A204.1 (cell line): ENCODE measurements around the gene B3GALT6.
"Not testable (repeated sequence)": the region's sequence is repeated elsewhere in the genome, so short reads cannot be mapped to it uniquely, and the experiment has no call there.

Experiments used
- FAIRE-seq: peaks from 2 replicates; lab custom pipeline; 2012; peaks lifted over from hg19 to GRCh38; lab: Jason Lieb, UNC

Gene B3GALT6

DNA sequence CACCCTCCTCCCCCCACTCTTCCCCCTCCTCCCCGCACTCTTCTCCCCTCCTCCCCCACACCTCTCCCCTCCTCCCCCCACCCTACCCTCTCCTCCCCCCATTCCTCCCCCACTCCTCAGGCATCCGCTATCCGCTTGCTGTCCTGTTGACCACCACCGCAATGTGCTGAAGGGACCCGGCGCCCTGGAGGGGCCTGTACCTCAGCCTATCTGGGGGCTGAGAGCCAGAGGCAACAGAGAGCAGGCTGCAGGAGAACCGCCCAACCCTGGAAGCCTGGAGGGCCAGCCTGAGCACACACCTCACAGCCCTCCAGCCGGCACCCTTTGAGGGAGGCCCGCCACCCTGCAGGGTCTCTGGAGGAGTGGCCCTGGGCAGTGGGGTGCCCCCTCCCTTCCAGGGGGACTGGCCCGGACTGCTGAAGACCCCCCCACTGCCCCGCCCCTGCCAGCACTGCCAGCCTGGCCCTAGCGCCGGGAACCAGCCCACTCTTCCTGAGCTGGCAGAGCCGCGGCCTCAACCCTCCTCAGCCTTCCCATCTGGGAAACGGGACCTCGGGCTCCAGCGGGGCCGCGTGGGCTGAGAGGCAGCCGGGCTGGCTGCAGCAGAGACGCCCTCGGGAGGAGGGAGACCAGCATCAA lies 13.3 kb downstream of the B3GALT6 start:
- no peak for FAIRE-seq

DNA sequence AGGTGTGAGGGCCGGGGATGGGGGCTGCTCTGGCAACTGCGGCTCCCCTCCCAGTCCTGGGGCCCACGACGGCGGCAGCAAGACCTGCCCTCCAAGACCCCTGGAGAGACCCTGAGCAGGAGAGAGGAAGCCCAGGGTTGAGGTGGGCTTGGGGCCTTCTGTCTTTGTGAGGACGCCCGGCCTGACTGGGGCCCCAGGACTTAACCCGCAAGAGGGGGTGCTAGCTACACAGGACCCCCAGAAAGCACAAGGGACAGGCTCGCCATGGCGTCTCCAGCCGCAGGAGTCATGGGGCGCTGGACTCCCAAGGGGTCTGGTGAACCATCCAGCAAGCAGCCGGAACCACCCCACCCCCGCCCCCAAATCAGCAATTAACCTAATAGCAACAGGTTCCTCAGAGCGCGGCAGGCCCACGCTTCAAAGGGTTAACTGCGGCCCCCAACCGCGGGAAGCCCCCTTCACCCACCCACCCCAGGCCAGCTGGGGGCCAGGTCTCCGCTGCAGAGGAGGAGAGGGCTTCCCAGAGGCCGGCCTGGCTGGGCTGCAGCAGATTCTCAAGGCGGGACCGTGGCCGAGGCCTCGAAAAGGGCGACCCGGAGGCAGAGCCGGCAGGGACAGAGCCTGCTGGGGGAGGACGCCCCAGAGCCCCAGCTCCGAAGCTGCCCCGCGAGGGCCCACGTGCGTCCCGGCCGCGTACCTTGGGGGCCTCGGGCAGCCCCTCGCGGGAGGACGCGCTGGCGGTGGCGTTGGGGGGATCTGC lies 14.0 kb downstream of the B3GALT6 start:
- no peak for FAIRE-seq

DNA sequence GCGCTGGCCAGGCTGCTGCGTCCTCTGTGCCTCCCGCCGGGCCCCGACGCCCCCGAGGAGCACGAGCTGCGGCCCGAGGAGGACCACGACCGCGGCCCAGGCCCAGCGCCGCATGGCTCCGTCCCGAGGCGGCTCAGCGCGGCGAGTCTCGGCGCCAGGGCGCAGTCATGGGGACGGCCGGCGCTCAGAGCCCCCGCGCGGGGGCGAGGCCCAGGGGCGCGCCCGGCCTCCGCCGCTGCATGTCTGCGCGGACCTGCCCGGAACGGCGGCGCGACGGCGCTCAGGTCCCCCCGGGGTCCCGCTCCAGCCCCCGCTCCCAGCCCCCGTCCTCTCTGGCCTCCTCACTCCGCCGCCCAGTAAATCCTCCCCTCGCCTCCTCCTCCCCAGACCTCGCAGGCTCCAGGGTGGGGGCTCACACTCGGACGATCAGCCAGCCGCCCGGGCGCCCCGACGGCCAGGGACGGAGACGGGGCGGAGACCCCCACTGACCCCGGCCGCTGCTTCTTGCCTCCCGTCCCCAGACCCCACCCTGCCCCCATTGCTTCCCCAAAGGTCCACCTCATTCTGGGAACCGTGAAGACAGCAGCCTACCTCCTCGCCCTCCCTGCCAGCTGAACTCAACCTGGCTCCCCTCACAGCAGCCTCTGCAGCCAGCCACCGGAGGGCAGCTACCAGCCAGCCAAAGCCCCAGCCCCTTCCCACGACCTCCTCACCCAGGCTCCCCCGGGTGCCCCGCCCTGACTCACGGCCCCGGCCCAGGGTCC lies 14.7 kb downstream of the B3GALT6 start, which contains the start of gene C1QTNF12:
Gene C1QTNF12, minus strand, starts transcription at position 146 of the 764 bp plus-strand sequence. Its CDS starts 32 bp downstream, at position 114.
- FAIRE-seq: no peak

DNA sequence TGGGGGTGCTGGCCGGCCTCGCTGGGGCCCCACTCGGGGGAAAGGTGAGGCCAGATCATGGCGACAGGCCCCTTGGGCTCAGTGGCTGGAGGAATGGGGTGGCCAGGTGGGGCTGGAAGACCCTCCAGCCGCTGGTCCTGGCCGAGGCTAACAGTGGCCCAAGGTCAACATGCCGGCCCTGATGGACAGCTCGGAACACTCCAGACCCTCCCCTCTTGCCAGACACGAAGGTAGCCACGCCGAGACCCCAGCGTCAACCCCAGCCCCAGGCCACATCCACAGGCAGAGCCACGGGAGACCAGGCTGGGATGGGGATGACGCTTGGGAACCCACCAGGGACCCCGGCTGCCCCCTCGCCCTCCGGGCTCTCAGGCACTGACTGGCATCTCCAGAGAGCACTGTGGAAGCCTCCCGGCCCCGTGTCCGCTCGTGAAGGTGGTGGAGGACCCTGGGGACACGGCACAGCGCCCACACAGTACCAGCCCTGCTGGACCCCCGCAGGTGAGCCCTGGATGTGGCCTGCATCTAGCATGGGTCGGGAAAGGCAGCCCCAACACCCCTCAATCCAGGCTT lies 15.4 kb downstream of the B3GALT6 start:
- FAIRE-seq: no peak

DNA sequence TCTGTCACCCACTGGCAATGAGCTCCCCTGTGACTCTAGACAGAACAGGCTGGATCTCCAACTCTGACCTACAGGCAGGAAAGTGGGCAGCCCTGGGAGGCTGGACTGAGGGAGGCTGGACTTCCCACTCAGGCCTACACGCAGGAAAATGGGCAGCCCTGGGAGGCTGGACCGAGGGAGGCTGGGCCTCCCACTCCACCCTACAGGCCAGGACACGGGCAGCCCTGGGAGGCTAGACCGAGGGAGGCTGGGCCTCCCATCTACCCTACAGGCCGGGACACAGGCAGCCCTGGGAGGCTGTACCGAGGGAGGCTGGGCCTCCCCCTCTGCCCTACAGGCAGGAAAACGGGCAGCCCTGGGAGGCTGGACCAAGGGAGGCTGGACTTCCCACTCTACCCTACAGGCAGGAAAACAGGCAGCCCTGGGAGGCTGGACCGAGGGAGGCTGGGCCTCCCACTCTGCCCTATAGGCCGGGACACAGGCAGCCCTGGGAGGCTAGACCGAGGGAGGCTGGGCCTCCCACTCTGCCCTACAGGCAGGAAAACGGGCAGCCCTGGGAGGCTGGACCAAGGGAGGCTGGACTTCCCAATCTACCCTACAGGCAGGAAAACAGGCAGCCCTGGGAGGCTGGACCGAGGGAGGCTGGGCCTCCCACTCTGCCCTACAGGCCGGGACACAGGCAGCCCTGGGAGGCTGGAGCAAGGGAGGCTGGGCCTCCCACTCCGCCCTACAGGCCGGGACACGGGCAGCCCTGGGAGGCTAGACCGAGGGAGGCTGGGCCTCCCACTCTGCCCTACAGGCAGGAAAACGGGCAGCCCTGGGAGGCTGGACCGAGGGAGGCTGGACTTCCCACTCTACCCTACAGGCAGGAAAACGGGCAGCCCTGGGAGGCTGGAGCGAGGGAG lies 16.2 kb downstream of the B3GALT6 start:
- not testable (repeated sequence) for FAIRE-seq

DNA sequence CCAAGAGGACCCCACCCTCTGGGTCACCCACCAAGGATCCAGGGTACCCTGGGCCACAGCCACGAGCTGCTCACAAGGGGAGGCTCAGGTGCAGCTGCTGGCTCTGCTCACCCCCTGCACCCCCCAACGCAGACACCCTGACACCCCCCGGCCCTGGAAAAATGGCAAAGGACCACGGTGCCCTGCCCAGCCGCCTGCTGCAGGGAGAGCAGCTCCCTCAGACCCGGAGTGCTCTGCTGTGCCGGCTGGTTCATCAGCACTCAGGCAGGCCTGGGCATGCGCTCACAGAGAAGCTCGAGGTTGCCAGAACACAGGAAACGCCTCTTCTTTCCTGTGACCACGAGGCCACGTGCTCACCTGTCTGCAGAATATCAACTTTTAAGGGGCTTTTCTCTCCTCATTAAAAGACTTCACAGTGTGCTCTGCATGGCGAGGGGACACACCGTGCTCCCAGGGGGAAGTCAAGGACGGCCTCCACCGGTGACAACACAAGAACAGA lies 18.8 kb downstream of the B3GALT6 start:
- FAIRE-seq: no peak

DNA sequence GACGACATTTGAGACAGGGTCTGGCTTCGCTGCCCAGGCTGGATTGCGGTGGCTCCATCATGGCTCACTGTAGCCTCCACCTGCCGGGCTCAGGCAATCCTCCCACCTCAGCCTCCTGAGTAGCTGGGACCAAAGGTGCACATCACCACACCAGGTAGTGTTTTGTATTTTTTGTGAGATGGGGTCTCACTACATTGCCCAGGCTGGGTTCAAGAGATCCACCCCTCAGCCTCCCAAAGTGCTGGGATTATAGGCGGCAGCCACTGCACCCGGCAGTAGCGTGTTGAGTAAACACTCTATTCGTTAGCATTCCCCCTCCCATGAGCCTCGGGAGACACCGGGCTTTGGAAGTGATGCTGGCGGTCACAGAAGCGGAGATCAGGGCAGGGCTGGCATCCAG lies 21.3 kb downstream of the B3GALT6 start:
- FAIRE-seq: no peak

DNA sequence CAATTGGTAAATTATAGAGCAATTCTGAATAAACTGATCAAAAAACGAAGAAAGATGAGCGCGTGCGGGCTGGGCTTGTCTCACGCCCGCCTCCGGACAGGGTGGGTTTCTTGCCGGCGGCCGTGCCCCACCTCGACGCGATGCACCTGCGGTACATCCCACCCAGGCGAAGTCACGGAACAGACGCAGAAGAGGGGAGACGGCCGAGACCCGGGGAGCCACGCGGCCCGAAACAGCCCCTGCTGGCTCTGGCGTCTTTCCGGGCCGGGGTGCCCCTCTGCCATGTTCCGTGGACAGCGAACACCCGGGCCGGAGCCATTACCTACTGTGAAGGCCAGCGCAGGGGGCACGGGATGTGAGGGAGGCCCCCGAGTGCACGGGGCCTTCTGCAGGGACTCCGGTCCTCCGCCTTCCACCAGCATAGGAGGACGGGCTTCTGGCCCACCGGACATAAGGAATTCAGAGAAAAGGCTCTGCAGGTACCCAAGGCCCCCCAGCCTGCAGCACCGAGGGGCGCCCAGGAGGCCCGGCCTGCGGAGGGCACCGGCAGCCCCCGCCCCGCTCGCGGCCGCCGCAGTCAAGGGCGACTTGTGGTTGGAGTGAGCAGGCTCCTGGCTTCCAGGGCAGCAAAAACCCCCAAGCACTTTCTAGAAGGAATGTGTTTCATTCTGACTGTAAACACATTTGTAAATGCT lies 22.1 kb downstream of the B3GALT6 start:
- FAIRE-seq: no peak

DNA sequence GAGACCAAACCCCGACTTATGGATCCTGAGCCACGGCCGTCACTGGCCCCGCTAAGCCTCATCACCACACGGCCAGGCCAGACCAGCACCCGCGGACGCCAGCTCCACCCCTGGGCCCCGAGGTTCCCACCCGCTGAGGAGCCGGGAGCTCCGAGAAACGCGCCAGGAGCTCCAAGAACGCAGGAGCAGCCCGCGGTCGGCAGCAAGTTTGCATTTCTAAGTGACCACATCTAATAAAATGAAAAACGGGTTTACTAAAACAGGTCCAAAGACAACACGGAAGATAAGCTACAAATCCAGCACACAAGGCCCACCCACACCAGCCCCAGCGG lies 22.6 kb downstream of the B3GALT6 start:
- FAIRE-seq: no peak

DNA sequence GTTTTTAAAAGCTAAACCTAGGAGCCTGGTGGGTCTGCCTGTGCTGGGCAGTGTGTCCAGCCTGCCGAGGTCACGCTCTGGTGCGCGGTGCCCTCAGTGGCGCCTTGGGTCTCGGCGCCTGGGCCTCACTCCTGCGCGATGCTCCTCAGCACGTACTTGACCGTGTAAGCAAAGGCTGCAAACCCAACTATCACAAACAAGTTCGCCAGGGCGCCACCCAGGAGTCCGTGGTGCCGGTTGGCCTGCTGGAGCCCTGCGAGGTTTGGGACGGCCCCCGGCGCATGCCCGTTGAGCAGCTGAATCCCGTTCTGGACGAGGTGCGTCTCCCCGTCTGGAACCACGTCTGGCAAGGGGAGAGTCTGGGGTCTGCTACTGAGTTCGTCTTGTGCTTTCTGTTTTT lies 23.0 kb downstream of the B3GALT6 start:
- FAIRE-seq: no peak

DNA sequence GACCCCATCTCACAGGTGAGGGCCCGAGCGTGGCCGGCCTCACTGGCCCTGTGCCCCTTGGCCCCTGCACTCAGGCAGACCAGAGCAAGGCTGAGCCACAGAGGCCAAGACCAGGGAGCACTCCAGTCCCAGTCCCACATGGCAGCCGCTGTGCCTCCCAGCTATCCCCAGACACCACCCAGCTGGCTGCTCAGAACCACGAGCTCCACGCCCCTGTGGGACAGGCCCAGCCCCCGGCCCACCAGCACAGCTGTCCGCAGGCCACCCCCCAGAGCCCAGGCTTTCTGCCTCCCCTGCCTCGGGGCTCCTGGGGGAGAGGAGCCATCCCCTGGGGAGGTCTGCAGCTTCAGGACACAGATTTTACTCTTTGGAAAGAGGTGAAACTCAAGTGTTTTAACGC lies 23.6 kb downstream of the B3GALT6 start:
- FAIRE-seq: no peak

DNA sequence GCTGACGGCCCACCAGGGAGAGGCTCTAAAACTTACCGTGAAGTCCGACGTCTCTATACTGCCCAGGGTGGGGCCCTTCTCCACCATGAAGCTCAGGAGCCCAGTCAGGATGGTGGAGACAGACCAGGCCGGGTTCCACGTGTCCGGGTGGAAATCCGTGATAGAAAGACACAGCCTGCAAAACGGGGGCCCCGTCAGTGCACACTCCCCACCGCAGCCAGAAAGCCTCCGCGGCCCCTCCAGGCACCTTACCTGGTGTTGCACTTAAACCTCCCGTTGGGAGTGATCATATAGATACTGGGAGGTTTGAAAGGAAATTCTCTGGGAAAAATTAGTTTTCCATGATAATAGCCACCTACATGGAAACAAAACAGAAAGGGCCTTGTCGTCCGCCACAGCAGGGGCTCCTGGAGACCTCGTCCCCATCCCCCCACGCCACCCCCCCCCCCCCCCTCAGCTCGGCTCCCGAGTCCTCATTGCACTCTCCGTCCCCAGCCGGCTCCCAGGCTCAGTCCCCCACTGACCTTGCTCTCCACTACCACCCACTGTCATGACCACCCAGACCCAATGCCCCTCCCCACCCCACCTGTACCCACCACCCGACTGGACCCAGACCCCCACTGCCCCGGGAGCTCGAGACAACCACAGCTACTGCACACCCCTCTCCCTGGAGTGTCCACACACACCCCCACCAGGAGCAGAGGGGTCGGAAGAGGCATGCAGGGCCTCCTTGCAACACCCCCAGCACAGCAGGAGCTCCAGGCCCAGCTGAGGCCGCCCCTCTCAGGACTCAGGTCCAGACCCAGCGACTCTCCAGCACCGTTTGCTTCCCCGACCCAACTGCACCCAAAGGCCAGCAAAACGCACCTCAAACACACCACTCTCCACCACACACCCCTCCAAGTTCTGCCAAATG lies 25.2 kb downstream of the B3GALT6 start:
- no peak for FAIRE-seq

DNA sequence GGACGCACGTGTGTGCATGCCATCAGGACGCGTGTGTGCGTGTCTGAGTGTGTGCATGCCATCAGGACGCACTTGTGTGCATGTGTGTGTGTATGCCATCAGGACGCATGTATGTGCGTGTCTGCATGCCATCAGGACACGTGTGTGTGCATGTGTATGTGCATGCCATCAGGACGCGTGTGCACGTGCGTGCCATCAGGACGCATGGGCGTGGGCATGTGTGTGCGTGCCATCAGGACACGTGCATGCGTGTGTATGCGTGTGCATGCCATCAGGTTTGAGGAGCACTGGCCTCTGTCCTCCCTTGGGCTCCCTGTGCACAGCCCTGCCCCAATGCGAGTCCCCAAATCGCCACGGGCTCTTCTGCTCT lies 27.1 kb downstream of the B3GALT6 start:
- FAIRE-seq: no peak

DNA sequence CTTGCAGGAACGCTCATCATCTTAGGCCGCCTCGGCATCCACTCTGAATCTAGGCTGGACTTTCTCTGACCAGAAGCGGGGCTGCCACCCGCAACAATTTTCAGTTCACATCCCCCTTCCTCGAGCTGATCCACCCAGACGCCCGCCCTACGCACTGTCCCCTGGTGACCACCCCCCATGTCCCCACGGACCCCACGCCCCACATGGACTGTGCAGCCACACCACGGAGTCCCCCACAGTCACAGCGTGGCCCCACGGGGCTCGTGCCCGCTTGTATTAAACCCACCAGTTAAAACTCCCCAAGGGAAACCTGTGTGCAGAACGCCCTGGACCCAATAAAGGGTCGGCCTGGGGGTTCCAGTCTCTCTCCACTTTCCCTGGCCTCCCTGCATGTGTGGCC lies 27.5 kb downstream of the B3GALT6 start:
- FAIRE-seq: no peak

DNA sequence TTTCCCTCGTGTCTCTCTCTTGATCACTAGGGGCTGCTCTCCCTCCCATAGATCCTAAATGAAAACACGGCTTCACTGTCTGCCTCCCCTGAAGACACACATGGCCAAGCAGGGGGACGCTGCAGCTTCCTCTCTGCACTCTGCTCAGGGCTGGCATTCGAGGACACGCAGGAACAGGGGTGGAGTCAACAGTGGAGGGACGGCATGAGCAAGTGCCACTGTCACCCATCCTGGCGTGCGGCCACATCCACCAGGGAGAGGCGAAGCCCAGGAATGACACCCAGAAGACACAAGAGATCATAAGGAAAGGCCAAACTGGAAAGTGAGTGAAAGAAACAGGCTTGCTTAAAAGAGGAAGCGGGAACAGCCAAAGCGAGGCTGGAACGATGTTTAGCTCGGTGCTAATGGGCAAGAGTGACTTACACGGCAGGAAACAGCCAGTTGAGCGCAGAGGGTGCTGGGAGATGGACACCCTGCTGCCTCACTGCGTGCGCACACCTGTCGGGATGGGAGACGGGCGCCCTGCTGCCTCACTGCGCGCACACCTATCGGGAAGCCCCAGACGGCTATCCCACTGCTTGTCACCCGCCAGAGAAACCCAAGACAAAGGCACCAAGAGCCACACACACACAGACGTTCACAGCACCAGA lies 28.0 kb downstream of the B3GALT6 start:
- FAIRE-seq: no peak

DNA sequence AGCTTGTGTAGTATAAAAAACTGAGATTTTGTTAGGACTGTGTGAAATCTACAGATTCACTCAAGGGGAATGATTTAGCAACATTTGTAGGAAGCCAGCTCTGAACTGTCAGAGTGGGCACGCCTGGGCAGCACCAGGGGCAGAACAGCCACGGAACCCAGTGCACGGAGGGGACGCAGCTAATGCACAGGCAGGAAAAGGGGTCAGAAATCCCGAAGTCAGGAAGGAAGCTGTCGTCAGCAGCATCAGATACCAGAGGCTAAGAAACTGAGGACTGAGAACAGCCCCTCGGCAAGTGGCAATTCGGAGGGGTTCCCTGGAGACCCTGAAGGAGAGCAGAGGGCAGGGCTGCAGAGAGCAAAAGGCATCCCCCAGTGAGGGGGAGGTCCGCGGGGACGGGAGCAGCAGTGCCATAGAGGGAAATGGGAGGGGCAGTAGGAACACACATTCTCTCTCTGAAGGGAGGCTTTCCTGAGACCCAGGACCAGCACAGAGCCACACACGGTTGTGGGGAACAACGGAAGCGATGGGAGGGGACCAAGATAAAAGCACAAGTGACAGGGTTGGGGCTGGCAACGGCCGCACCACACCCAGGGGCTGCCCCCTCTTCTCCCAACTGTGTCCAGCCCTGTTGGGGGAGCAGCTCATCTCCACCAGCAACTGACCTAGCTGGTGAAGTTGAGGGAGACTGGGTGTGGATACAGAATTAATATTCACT lies 29.0 kb downstream of the B3GALT6 start:
- FAIRE-seq: no peak

DNA sequence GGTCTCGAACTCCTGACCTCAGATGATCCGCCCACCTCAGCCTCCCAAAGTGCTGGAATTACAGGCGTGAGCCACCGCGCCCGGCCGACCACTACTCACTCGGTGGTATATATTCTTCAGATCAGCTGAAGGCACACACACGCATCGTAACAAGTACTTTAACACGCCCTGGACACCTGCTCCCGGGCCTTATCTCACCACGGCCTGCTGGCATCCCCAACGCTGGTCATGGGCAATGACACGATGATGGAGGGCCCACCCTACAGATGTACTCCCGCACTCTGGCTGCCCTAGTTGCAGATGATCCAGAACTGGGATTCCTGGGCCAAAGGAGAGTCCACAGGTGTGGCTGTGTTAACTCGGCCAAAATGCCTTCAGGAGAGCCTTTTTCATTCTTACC lies 30.0 kb downstream of the B3GALT6 start:
- FAIRE-seq: no peak

DNA sequence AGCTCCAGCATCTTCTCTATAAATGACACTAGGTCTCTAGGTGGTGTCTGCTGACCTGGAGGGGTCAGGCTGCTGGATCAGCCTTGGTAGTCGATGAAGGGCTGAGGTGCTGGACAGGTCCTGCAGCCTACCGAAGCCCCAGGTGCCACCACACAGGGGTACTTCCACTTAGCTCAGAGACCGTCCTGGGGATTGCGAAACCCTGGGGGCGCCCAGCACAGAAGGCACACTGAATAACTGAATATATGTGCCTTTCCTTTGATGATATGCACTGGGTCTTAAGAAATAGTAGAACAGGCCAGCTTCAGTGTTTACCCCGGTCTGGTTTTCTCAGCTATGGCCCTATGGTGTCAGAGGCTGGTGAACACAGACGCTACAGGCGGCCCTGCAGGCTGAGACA lies 30.7 kb downstream of the B3GALT6 start:
- FAIRE-seq: no peak

DNA sequence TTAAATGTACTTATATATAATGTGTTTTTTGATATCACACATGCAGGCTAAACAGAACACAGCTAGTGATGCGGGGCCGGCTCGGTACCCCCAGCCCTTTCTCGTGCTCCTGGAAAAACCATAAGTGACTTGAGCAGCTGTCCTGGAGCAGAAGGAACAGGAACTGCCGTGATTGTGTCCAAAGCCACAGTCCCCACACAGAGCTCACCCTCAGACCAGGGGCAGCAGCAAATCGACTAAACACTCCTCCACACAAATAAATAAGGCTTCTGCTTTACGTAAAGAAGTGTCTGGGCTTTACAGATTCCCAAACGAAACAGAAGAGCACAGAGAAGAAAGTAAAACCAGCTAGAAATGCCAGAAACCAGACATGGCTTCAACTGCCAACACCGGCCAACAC lies 32.0 kb downstream of the B3GALT6 start:
- FAIRE-seq: no peak
